ENCODE results near the gene FOLR1. TPM values are rescaled to one million over a fixed set of nuclear protein-coding genes. Genes with fewer than 3 reads are reported as not detected.

Gene FOLR1
- total and polyA plus RNA-seq, 9 of the 15 experiments (the other 6 are each of a cell fraction or from before 2014, with no cell fraction given): 0.22 to 2.3 (median 1.0) TPM

- intact Hi-C loops (cut with micrococcal nuclease): loop anchor here (5.0 kb wide), 2 partner anchors 53 to 197 kb away; partner anchors contain the start of gene CLPB
- no peak overlapping the region for H3K4me2 ChIP-seq (ENCODE audit: insufficient read depth, low read length)
- DNase-seq (ENCODE audit: extremely low read depth in 1 of 4, low spot score in 3 of 4) (peak in 1 of 4 experiments; percentile 6), ATAC-seq (no peak), FAIRE-seq (no peak)
- CTCF ChIA-PET (ENCODE audit: low intra/inter-chr PET ratio): no interaction called here
- peaks cover 82% of the 10 kb centered on the region for H3K36me3 ChIP-seq (ENCODE audit: control insufficient read depth, insufficient read depth, low read length)
- no peak for TF ChIP-seq ZBTB1 (CRISPR knock-in tag; IDR thresholded peaks at IDR 0.05; ENCODE audit: borderline replicate concordance, low read depth)
- no peak for TF ChIP-seq ZNF766 (CRISPR knock-in tag; conservative IDR thresholded peaks at IDR 0.05)
- 0 out of 2 replicates have a peak, but pooled peaks have one; percentile 22 for TF ChIP-seq RBFOX2 (IDR thresholded peaks at IDR 0.05; ENCODE audit: low read depth, low read length)
- TF ChIP-seq ZBTB34 (CRISPR knock-in tag; IDR thresholded peaks at IDR 0.05): no peak
- H3K27ac ChIP-seq (ENCODE audit: extremely low read depth, low read depth, low read length): no peak overlapping the region
- H3K4me3 ChIP-seq: no peak overlapping the region
- H3K9me3 ChIP-seq (replicated peaks; ENCODE audit: control insufficient read depth, insufficient read depth, low read depth, low read length): no peaks in the 10 kb centered on the region
- H2AFZ ChIP-seq (ENCODE audit: low read depth, low read length): no peak overlapping the region
- H3K9me1 ChIP-seq (ENCODE audit: control insufficient read depth, insufficient read depth, low read length): no peaks in the 10 kb centered on the region
- peaks cover 0 to 22% of the 10 kb centered on the region in 2 experiments; a peak in 2 of 5 replicates for H3K4me1 ChIP-seq (replicated peaks in 1 of 2; ENCODE audit: control insufficient read depth in 2 of 2, insufficient read depth in 2 of 2, low read length in 2 of 2)
- POLR2A ChIA-PET: interaction anchor here (1.0 to 2.8 kb wide), 7 partner anchors 8 to 198 kb away, joined by 3 to 13 read pairs (median 5); partner anchors contain the start of genes CLPB and INPPL1
- no peaks in the 10 kb centered on the region for H4K20me1 ChIP-seq (replicated peaks; ENCODE audit: control insufficient read depth, insufficient read depth, low read length)
- H3K79me2 ChIP-seq (ENCODE audit: control insufficient read depth, insufficient read depth, low read length): no peaks in the 10 kb centered on the region
- WGBS (ENCODE audit: insufficient coverage, low coverage, missing lambda C conversion rate): 93% methylated on average over 14 of the region's 17 CpGs
- no peaks in the 10 kb centered on the region for H3K27me3 ChIP-seq (ENCODE audit: control insufficient read depth in 2 of 2, insufficient read depth in 2 of 2, low read length in 2 of 2)
- in situ Hi-C loops (cut with MboI): no loop called here
- H3K9ac ChIP-seq (ENCODE audit: insufficient read depth in 1 of 2, low read depth in 2 of 2, low read length in 2 of 2): no peak overlapping the region
- no TSS peak for BruUV-seq (replicated peaks)
Observed at GRCh38 chr11:72235351-72236057, 43.6 kb downstream of the FOLR1 start.

Measured in K562 (cell line).